Skeletal muscle satellite cell (primary cell): ENCODE data around the gene CLCN4.
A peak's percentile ranks its signal among the peaks of the same experiment; 100 is the strongest.

Experiments used
- H3K27me3 ChIP-seq: 2 replicates; pipeline ENCODE4 v1.7.0; 2013; ENCODE audit warnings: low read length; ENCODE audit not compliant: control insufficient read depth, insufficient read depth
- H3K36me3 ChIP-seq: 2 replicates; pipeline ENCODE4 v1.7.0; 2013; ENCODE audit warnings: mild to moderate bottlenecking, control low read depth, low read length; ENCODE audit not compliant: insufficient read depth
- H3K4me1 ChIP-seq: 2 replicates; pipeline ENCODE4 v1.7.0; 2013; ENCODE audit warnings: low read length; ENCODE audit not compliant: control insufficient read depth, insufficient read depth
- H3K4me2 ChIP-seq: 2 replicates; pipeline ENCODE4 v1.7.0; 2013; ENCODE audit warnings: mild to moderate bottlenecking, low read length
- H3K4me3 ChIP-seq: 2 replicates; pipeline ENCODE4 v1.7.0; 2013; ENCODE audit warnings: low read length
- H3K9ac ChIP-seq: 2 replicates; pipeline ENCODE4 v1.7.0; 2013; ENCODE audit warnings: mild to moderate bottlenecking, low read depth, low read length, moderate library complexity
- H3K9me3 ChIP-seq: replicated peaks from 2 replicates; pipeline ENCODE4 v1.7.0; 2013; ENCODE audit warnings: mild to moderate bottlenecking, control low read depth, low read length

The CLCN4 gene

DNA sequence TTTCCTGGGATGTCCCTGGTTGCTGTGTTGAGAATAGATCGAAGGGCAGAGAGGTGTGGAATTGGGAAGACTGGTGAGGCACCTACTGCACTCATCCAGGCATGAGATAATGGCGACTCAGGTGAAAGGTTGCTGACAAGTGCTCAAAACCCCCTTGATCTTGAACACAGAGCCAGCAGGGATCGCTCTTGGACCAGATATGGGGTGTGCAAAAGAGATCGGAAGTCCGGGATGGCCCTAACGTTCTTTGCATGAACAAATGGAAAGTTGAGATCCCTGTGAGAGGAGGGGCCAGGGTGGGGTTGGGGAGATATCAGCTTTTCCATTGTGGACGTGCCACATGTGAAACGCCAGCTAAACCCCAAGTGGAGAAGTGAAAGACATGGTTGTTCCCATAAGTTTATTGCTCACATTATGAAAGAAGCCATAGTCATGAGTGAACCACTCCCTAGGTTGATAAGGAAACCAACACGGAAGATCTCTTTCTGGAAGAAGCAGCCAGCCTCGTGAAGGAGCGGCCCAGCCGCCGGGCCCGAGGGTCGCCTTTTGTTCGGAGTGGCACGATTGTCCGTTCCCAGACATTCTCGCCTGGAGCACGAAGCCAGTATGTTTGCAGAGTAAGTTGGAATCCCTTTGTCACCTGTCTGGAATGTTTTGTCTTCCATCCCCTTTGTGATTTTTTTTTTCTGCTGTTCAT lies 22.6 kb upstream of the CLCN4 start:
- no peak overlapping the region for H3K4me2 ChIP-seq
- H3K4me3 ChIP-seq: no peak overlapping the region
- H3K4me1 ChIP-seq: no peaks in the 10 kb centered on the region
- H3K27me3 ChIP-seq: no peaks in the 10 kb centered on the region
- H3K9me3 ChIP-seq: no peaks in the 10 kb centered on the region
- peaks cover 17% of the 10 kb centered on the region for H3K36me3 ChIP-seq
- no peak overlapping the region for H3K9ac ChIP-seq

- no peaks in the 10 kb centered on the region for H3K27me3 ChIP-seq
- no peaks in the 10 kb centered on the region for H3K9me3 ChIP-seq
- no peak overlapping the region for H3K9ac ChIP-seq
- H3K4me2 ChIP-seq: no peak overlapping the region
- no peaks in the 10 kb centered on the region for H3K4me1 ChIP-seq
- H3K36me3 ChIP-seq: peaks cover 9% of the 10 kb centered on the region
- no peak overlapping the region for H3K4me3 ChIP-seq
Observed at GRCh38 chrX:10134921-10135320, 21.9 kb upstream of the CLCN4 start.

GRCh38 chrX:10135561-10136399 lies 21.0 kb upstream of the CLCN4 start:
- H3K4me3 ChIP-seq: no peak overlapping the region
- H3K36me3 ChIP-seq: peaks cover 9% of the 10 kb centered on the region
- no peaks in the 10 kb centered on the region for H3K27me3 ChIP-seq
- H3K9me3 ChIP-seq: no peaks in the 10 kb centered on the region
- H3K4me1 ChIP-seq: no peaks in the 10 kb centered on the region
- no peak overlapping the region for H3K4me2 ChIP-seq
- H3K9ac ChIP-seq: no peak overlapping the region

DNA sequence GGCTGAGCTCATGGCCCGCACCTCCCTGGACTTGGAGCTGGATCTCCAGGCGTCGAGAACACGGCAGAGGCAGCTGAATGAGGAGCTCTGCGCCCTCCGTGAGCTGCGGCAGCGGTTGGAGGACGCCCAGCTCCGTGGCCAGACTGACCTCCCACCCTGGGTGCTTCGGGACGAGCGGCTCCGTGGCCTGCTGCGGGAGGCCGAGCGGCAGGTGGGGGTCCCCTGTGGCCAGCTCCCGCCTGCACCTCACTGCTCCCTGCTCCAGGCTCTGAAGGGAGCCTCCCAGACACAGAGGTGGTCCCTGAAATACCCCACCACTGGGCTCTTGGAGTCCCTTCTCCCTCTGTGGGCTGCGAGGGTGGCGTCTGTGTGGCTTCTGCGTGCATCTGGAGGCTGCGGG lies 18.0 kb upstream of the CLCN4 start:
- H3K9ac ChIP-seq: no peak overlapping the region
- H3K36me3 ChIP-seq: peaks cover 12% of the 10 kb centered on the region
- no peak overlapping the region for H3K4me2 ChIP-seq
- H3K9me3 ChIP-seq: no peaks in the 10 kb centered on the region
- no peaks in the 10 kb centered on the region for H3K27me3 ChIP-seq
- no peak overlapping the region for H3K4me3 ChIP-seq
- no peaks in the 10 kb centered on the region for H3K4me1 ChIP-seq

DNA sequence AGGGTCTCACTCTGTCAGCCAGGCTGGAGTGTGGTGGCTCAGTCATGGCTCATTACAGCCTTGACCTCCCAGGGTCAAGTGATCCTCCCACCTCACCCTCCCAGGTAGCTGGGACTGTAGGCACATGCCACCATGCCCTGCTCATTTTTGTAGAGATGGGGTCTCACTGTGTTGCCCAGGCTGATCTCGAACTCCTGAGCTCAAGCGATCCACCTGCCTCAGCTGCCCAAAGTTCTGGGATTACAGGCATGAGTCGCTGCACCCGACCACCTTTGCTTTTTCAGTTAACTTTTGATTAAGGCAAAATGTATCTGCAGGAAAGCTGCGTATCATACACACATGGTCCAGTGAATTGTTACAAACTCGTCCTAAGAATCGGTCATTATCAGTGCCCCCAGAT lies 16.5 kb upstream of the CLCN4 start:
- no peak overlapping the region for H3K4me2 ChIP-seq
- H3K4me1 ChIP-seq: no peaks in the 10 kb centered on the region
- no peaks in the 10 kb centered on the region for H3K27me3 ChIP-seq
- H3K9ac ChIP-seq: no peak overlapping the region
- H3K36me3 ChIP-seq: peaks cover 12% of the 10 kb centered on the region
- no peaks in the 10 kb centered on the region for H3K9me3 ChIP-seq
- no peak overlapping the region for H3K4me3 ChIP-seq

DNA sequence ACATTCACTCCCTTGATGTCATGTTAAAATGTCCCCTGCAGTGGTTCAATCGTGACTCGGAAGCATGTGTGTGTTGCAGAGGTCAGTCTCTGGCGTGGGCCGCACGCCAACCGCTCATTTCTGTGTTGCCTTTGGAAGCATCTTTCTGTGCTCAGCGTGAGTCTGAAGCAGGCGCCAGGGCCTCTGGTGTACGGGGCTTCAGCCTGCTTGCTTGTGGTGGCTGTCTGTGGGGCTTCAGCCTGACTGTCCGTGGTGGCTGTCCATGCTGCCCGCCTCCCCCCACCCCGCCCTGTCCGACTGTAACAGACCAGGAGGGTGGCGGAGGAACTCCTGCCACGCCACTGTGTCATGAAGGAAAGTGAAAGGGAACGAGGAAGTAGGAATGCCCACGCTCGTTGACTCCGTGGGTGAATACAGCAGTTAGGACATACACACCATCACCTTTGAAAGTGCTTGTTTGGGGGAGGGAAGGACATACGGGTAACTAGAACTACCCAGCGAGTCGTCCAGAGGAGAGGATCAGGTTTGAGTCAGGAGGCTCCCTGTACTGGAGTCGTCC lies 14.7 kb upstream of the CLCN4 start:
- Histone ChIP-seq H3K4me2 (no peak overlapping the region), H3K36me3 (peaks cover 12% of the 10 kb centered on the region), H3K9me3 (no peaks in the 10 kb centered on the region), H3K4me3 (no peak overlapping the region), H3K27me3 (no peaks in the 10 kb centered on the region), H3K4me1 (no peaks in the 10 kb centered on the region), H3K9ac (no peak overlapping the region)

- no peak overlapping the region for H3K9ac ChIP-seq
Observed at GRCh38 chrX:10143071-10143983, 13.4 kb upstream of the CLCN4 start.

GRCh38 chrX:10146346-10146745 lies 10.4 kb upstream of the CLCN4 start:
- Histone ChIP-seq H3K4me2 (no peak overlapping the region), H3K36me3 (peaks cover 3% of the 10 kb centered on the region), H3K9me3 (no peaks in the 10 kb centered on the region), H3K4me3 (no peak overlapping the region), H3K27me3 (no peaks in the 10 kb centered on the region), H3K9ac (no peak overlapping the region), H3K4me1 (no peaks in the 10 kb centered on the region)

More at GRCh38 chrX:10143071-10143983, 13.4 kb upstream of the CLCN4 start:
- Histone ChIP-seq H3K9me3 (no peaks in the 10 kb centered on the region), H3K4me3 (no peak overlapping the region), H3K4me1 (no peaks in the 10 kb centered on the region), H3K4me2 (no peak overlapping the region), H3K27me3 (no peaks in the 10 kb centered on the region), H3K36me3 (peaks cover 6% of the 10 kb centered on the region)

GRCh38 chrX:10152086-10152485 lies 4.7 kb upstream of the CLCN4 start:
- Histone ChIP-seq H3K4me2 (no peak overlapping the region), H3K9ac (no peak overlapping the region), H3K27me3 (no peaks in the 10 kb centered on the region), H3K36me3 (no peaks in the 10 kb centered on the region), H3K9me3 (no peaks in the 10 kb centered on the region), H3K4me3 (no peak overlapping the region), H3K4me1 (peaks cover 9% of the 10 kb centered on the region)

DNA sequence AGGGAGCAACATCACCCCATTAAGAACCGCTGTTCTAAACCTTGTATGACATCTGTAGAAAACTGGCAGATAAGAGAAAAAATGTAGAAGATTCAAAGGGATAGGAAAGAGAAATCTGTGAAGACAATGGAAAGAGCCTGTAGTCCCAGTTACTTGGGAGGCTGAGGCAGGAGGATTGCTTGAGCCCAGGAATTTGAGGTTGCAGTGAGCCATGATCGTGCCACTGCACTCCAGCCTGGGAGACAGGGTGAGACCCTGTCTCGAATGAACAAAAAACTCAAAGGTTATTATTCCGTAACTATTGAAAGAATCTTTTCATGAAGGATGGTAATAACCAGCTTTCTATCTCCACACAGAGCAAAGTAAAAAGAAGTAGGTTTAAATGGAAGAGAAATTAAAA lies 1.6 kb upstream of the CLCN4 start:
- Histone ChIP-seq H3K9me3 (no peaks in the 10 kb centered on the region), H3K4me3 (no peak overlapping the region), H3K4me1 (peaks cover 23% of the 10 kb centered on the region), H3K4me2 (no peak overlapping the region), H3K9ac (no peak overlapping the region), H3K27me3 (no peaks in the 10 kb centered on the region), H3K36me3 (no peaks in the 10 kb centered on the region)

- Histone ChIP-seq H3K9ac (peak overlapping the region; percentile 82), H3K4me3 (peak overlapping the region; percentile 61), H3K4me1 (peaks cover 23% of the 10 kb centered on the region), H3K36me3 (no peaks in the 10 kb centered on the region), H3K27me3 (no peaks in the 10 kb centered on the region), H3K4me2 (peak overlapping the region; percentile 73), H3K9me3 (no peaks in the 10 kb centered on the region)
Observed at GRCh38 chrX:10157032-10157341, 212 bp downstream of the CLCN4 start.
